ENCODE data around the gene ZBBX.
"Not testable (repeated sequence)": the region's sequence is repeated elsewhere in the genome, so short reads cannot be mapped to it uniquely, and the experiment has no call there.

The ZBBX gene
- long read RNA-seq = 0 reads

- Histone ChIP-seq H3K27me3 (ENCODE audit: insufficient read depth, poor library complexity, severe bottlenecking) (no peaks in the 10 kb centered on the region), H3K27ac (replicated peaks) (no peak within 1 kb of the TSS; the same call in 1 of the 2 replicates), H3K4me3 (replicated peaks; ENCODE audit: insufficient read depth, low read length) (peak within 1 kb of the TSS; percentile 53)
- TF ChIP-seq POLR2AphosphoS5 (IDR thresholded peaks at IDR 0.05; ENCODE audit: low read depth) = no peak
- peak; percentile 86 for TF ChIP-seq CTCF (IDR thresholded peaks at IDR 0.05; ENCODE audit: insufficient read depth, low read length)
- DNase-seq (ENCODE audit: low read depth in 1 of 2, low spot score in 1 of 2) = peak; percentile 58 to 88
These were observed at the start of gene ZBBX for GRCh38 chr3:167380004-167380689. ZBBX (minus strand) TSS chr3:167380297; CDS start chr3:167372901, 7,396 bp downstream.

DNA sequence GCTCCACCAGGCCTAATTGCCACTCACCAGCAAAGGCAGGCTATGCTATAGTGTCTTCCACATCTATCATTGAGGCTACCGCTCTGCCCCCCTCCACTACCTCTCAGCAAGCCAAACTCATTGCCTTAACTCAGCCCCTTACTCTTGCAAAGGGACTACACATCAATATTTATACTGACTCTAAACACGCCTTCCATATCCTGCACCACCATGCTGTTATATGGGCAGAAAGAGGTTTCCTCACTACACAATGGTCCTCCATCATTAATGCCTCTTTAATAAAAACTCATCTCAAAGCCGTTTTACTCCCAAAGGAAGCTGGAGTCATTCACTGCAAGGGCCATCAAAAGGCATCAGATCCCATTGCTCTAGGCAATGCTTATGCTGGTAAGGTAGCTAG is 46.9 kb upstream of the ZBBX start:
- not testable (repeated sequence) for DNase-seq (ENCODE audit: low read depth in 1 of 2, low spot score in 1 of 2); H3K27ac ChIP-seq (replicated peaks); H3K27me3 ChIP-seq (ENCODE audit: insufficient read depth, poor library complexity, severe bottlenecking); H3K4me3 ChIP-seq (replicated peaks; ENCODE audit: insufficient read depth, low read length)

DNA sequence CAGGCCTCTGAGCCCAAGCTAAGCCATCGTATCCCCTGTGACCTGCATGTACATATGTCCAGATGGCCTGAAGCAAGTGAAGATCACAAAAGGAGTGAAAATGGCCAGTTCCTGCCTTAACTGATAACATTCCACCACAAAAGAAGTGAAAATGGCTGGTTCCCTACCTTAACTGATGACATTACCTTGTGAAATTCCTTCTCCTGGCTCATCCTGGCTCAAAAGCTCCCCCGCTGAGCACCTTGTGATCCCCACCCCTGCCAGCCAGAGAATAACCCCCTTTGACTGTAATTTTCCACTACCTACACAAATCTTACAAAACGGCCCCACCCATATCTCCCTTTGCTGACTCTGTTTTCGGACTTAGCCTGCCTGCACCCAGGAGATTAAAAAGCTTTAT is 42.3 kb upstream of the ZBBX start:
- not testable (repeated sequence) for H3K27me3 ChIP-seq (ENCODE audit: insufficient read depth, poor library complexity, severe bottlenecking); DNase-seq (ENCODE audit: low read depth in 1 of 2, low spot score in 1 of 2); H3K4me3 ChIP-seq (replicated peaks; ENCODE audit: insufficient read depth, low read length); H3K27ac ChIP-seq (replicated peaks)

DNA sequence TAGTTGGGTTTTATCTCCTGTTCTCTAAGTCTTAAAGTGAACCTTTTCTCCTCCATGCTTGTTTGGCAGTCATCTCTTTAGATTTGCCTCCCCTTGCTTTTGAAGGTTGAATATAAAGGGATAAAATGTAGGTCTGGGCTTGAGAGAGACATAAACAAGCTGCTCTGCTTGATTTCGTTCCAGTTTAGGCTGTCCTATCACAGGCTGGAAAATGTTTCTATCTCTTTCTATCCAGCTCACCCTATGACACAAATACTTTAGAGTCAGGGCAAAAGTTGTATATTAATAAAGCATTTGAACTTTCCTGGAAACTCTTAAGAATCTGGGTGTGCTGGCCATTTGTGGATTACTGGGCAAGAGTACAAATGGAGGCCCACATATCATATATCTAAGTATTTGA is 29.5 kb upstream of the ZBBX start:
- Histone ChIP-seq H3K4me3 (replicated peaks; ENCODE audit: insufficient read depth, low read length) (no peak overlapping the region), H3K27ac (replicated peaks) (no peak overlapping the region), H3K27me3 (ENCODE audit: insufficient read depth, poor library complexity, severe bottlenecking) (no peaks in the 10 kb centered on the region)
- DNase-seq (ENCODE audit: low read depth in 1 of 2, low spot score in 1 of 2) = no peak
- TF ChIP-seq POLR2AphosphoS5 (IDR thresholded peaks at IDR 0.05; ENCODE audit: low read depth) (no peak), GABPA (IDR thresholded peaks at IDR 0.05; ENCODE audit: low read depth) (no peak), SPI1 (IDR thresholded peaks at IDR 0.05; ENCODE audit: borderline replicate concordance, low read depth) (no peak), CTCF (IDR thresholded peaks at IDR 0.05; ENCODE audit: insufficient read depth, low read length) (no peak)
- TF ChIP-seq, protein P1, sequence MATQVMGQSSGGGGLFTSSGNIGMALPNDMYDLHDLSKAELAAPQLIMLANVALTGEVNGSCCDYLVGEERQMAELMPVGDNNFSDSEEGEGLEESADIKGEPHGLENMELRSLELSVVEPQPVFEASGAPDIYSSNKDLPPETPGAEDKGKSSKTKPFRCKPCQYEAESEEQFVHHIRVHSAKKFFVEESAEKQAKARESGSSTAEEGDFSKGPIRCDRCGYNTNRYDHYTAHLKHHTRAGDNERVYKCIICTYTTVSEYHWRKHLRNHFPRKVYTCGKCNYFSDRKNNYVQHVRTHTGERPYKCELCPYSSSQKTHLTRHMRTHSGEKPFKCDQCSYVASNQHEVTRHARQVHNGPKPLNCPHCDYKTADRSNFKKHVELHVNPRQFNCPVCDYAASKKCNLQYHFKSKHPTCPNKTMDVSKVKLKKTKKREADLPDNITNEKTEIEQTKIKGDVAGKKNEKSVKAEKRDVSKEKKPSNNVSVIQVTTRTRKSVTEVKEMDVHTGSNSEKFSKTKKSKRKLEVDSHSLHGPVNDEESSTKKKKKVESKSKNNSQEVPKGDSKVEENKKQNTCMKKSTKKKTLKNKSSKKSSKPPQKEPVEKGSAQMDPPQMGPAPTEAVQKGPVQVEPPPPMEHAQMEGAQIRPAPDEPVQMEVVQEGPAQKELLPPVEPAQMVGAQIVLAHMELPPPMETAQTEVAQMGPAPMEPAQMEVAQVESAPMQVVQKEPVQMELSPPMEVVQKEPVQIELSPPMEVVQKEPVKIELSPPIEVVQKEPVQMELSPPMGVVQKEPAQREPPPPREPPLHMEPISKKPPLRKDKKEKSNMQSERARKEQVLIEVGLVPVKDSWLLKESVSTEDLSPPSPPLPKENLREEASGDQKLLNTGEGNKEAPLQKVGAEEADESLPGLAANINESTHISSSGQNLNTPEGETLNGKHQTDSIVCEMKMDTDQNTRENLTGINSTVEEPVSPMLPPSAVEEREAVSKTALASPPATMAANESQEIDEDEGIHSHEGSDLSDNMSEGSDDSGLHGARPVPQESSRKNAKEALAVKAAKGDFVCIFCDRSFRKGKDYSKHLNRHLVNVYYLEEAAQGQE (IDR thresholded peaks at IDR 0.05; ENCODE audit: insufficient replicate concordance, low read depth) = no peak

- TF ChIP-seq SPI1 (IDR thresholded peaks at IDR 0.05; ENCODE audit: borderline replicate concordance, low read depth) (no peak), CTCF (IDR thresholded peaks at IDR 0.05; ENCODE audit: insufficient read depth, low read length) (peak; percentile 67)
- no peak overlapping the region for H3K4me3 ChIP-seq (replicated peaks; ENCODE audit: insufficient read depth, low read length)
- no peaks in the 10 kb centered on the region for H3K27me3 ChIP-seq (ENCODE audit: insufficient read depth, poor library complexity, severe bottlenecking)
- peak; percentile 16 to 54 for DNase-seq (ENCODE audit: low read depth in 1 of 2, low spot score in 1 of 2)
- H3K27ac ChIP-seq (replicated peaks) = no peak overlapping the region
These were observed 26.9 kb upstream of the ZBBX start for GRCh38 chr3:167406876-167407492.

All from HL-60 (cell line).